Measurements from ENCODE around the gene RESF1. TPM values are rescaled to one million over a fixed set of nuclear protein-coding genes. Genes with fewer than 3 reads are reported as not detected.

Gene RESF1
- total RNA-seq, 1 donor from 2014 or later, result 61.9 TPM

GRCh38 chr12:31954925-31955858 lies 4.0 kb upstream of the RESF1 start:
- Mint-ChIP-seq H3K9me3 (peaks cover 18% of the 10 kb centered on the region), H3K27me3 (ENCODE audit: low read depth) (no peaks in the 10 kb centered on the region), H3K4me1 (peaks cover 17% of the 10 kb centered on the region), H3K27ac (no peak overlapping the region), H3K36me3 (peaks cover 17% of the 10 kb centered on the region), H3K4me3 (no peak overlapping the region)
- no peak for TF ChIP-seq CTCF (IDR thresholded peaks at IDR 0.05; ENCODE audit: unreplicated experiment)
- no peak for DNase-seq (ENCODE audit: low spot score in 2 of 2, unreplicated experiment in 2 of 2)

GRCh38 chr12:31958569-31959160 lies 550 bp upstream of the RESF1 start:
- Mint-ChIP-seq H3K36me3 (peaks cover 24% of the 10 kb centered on the region), H3K27ac (peak overlapping the region; percentile 98), H3K4me1 (peaks cover 40% of the 10 kb centered on the region), H3K9me3 (peaks cover 12% of the 10 kb centered on the region), H3K4me3 (peak overlapping the region; percentile 91), H3K27me3 (ENCODE audit: low read depth) (no peaks in the 10 kb centered on the region)
- DNase-seq (ENCODE audit: low spot score in 2 of 2, unreplicated experiment in 2 of 2), result no peak
- no peak for TF ChIP-seq CTCF (IDR thresholded peaks at IDR 0.05; ENCODE audit: unreplicated experiment)

- peaks cover 17% of the 10 kb centered on the region for H3K9me3 Mint-ChIP-seq
Observed at GRCh38 chr12:31959701-31960391, 631 bp downstream of the RESF1 start.

GRCh38 chr12:31961137-31961536 lies 1.9 kb downstream of the RESF1 start:
- no peak for TF ChIP-seq CTCF (IDR thresholded peaks at IDR 0.05; ENCODE audit: unreplicated experiment)
- Mint-ChIP-seq H3K4me3 (peak overlapping the region; percentile 94), H3K4me1 (peaks cover 43% of the 10 kb centered on the region), H3K36me3 (peaks cover 40% of the 10 kb centered on the region), H3K27me3 (ENCODE audit: low read depth) (no peaks in the 10 kb centered on the region), H3K9me3 (peaks cover 13% of the 10 kb centered on the region), H3K27ac (peak overlapping the region; percentile 98)
- DNase-seq (ENCODE audit: low spot score in 2 of 2, unreplicated experiment in 2 of 2), result no peak

More at GRCh38 chr12:31959701-31960391, 631 bp downstream of the RESF1 start:
- TF ChIP-seq CTCF (IDR thresholded peaks at IDR 0.05; ENCODE audit: unreplicated experiment), result no peak
- peaks cover 40% of the 10 kb centered on the region for H3K4me1 Mint-ChIP-seq
- DNase-seq (ENCODE audit: low spot score in 2 of 2, unreplicated experiment in 2 of 2), result no peak
- H3K27me3 Mint-ChIP-seq (ENCODE audit: low read depth), result no peaks in the 10 kb centered on the region
- H3K36me3 Mint-ChIP-seq, result peaks cover 36% of the 10 kb centered on the region
- H3K27ac Mint-ChIP-seq, result peak overlapping the region; percentile 98
- peak overlapping the region; percentile 94 for H3K4me3 Mint-ChIP-seq

- no peaks in the 10 kb centered on the region for H3K27me3 Mint-ChIP-seq (ENCODE audit: low read depth)
- peak overlapping the region; percentile 37 for H3K4me3 Mint-ChIP-seq
- peaks cover 9% of the 10 kb centered on the region for H3K9me3 Mint-ChIP-seq
- H3K4me1 Mint-ChIP-seq, result peaks cover 52% of the 10 kb centered on the region
- peaks cover 38% of the 10 kb centered on the region for H3K36me3 Mint-ChIP-seq
- no peak for TF ChIP-seq CTCF (IDR thresholded peaks at IDR 0.05; ENCODE audit: unreplicated experiment)
- peak overlapping the region; percentile 81 for H3K27ac Mint-ChIP-seq
- DNase-seq (ENCODE audit: low spot score in 2 of 2, unreplicated experiment in 2 of 2), result no peak
Observed at GRCh38 chr12:31962076-31962475, 2.9 kb downstream of the RESF1 start.
